GM21381 (cell line): ENCODE data around the gene ANKS1B.
"Not testable (repeated sequence)": the region's sequence is repeated elsewhere in the genome, so short reads cannot be mapped to it uniquely, and the experiment has no call there.

Source experiments
- ATAC-seq: cut with Tn5 transposase; IDR thresholded peaks from one replicate; pipeline ENCODE4 v1.9.1; 2021; ENCODE audit warnings: mild to moderate bottlenecking, moderate library complexity; ENCODE audit not compliant: unreplicated experiment

ANKS1B gene

DNA sequence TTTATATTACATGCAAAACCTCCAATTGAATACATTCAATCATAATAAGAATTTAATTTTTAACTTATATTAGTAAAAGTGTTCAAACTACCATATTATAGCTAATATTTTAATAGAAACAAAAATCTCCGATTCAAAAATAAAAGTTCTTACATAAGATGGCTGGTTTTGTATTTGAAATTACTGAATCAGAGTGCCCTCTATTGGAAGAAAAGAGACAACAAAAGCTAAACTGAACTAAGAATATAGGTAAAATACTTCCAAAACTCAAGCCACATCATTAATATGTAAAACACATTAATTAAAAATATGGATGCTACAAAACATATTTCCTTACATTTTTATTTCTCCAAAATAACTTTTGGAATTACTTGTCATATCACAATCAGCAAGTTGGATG lies 216.9 kb downstream of the ANKS1B start:
- ATAC-seq: no peak

DNA sequence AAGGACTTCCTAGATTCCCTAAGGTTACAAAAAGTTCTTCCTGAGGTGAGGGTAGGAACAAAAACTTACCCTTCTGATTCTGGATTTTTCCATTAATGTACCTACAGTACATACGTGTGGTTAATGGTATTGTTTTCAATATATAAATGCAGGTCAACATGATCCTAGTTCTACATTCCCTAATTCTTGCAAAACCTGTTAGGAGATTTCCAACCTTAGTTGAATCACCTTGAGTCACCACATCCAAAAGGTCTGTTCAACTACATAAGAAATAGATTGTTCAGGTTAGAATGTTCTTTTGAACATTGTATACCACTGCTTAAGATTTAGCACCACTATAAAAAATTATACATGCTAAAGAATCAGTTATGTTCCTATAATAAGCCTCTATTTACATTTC lies 218.3 kb downstream of the ANKS1B start:
- ATAC-seq: no peak

DNA sequence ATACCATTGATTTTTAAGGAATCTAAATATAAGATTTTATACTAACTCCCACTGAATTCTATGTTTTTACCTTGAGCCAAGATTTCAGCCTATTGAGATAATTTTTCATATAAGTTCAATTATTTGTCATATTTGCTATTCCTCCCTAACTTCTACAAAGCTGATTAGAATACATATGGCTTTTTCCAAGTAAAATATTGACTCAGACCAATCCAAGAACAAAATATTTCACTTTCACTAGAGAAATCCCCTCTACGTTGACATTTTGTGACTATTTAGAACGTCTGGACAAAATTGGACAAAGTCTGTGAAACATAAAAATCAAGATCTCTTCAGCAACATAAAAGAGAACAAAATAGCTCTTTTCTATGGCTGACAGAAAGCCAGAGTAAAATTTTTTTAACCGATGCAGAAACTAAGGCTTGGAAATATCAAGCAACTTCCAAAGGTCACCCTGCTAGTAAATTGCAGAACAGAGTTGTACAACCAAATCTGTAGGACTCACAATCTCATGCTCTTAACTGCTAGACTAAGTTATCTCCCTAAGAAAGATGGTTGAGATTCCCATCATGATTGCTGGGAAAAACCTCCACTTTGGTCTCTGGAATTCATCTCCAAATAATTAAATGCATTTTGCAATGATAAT lies 219.1 kb downstream of the ANKS1B start:
- no peak for ATAC-seq

DNA sequence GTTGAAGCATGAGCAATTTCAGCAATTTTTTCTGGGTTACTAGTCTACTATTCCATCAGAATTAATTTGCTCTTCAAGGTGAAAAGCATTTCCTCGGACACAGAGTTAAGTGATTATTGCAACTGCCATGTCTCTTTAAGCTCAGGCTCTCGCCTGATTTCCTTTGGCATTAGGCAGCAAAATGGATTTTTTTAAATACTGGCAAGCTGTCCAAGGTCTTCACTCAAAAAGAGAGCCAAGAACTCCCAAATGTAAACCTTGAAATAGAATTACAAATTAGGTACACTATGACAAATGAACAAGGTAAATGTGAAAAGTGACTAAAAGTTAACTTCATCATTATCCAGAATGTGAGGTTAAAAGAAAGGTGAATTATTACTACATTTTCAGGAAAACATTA lies 225.3 kb downstream of the ANKS1B start:
- ATAC-seq: no peak

DNA sequence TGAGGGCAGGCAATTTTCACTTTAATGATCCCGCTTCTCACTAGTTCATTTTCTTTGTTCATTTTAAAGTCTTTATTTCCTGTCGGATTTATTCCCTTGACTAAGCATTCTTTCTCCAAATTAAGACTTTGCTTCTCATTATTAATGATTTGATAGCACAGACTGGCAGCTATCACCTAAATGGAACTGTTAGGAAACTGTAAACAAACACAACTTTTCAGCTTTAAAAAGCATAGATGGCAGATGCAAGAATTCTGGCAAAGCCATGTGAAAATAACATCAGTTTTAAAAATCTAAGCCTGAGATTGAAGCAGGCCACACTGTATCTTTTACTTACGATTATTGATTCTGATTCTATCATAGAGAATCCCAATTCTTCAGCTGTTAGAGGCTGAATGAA lies 225.7 kb downstream of the ANKS1B start:
- no peak for ATAC-seq

DNA sequence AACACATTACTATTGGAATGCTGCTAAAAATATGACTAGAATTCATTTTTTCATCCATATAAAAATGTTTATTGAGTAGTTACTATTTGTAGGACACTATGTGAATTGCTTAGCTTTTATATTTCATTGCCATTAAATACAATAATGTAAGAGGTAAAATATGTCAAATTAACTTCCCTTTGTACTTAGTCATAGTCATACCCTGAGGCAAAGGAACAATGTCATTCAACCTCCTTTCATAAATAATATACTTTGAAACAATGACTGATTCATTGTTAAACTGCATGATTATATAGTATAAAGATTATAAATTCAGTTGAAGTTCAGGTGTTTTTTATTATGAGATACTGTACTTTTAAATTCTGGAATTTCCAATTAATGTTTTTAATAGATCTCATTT lies 232.0 kb downstream of the ANKS1B start:
- ATAC-seq: no peak

DNA sequence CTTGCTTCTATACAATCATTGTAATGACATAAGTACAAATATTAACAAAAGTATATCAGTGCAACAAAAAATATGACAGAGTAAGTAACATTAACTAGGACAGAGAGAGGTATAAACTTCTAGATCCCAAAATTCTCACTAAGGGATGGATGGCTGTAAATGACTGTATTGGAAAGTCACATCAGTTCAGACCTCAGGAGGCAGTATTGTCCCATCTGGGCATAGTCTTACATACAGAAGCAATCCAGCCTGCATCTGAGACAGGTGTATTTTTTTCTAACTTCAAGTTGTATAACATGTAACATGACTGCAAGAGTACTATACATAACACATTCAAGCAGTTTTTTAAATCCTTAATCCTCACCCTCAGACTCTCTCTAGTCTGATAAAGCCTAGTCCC lies 238.2 kb downstream of the ANKS1B start:
- ATAC-seq: no peak

DNA sequence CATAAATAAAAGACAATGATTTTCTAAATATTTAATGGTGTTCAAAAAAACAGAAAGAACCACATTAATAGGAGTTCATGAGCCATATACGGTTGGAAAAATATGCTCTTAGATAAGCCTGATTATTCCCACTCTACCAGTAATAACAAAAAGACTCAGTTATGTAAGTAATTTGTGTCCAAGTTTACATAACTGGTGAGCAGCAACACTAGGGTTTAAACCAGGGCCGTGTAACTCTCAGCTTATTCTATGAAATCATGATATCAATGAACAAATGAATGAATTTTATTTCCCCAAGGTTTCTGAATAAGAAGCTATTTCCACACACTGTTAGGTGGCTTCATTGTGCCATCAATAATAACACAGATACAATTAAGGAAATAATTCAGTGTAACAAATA lies 238.8 kb downstream of the ANKS1B start:
- no peak for ATAC-seq

DNA sequence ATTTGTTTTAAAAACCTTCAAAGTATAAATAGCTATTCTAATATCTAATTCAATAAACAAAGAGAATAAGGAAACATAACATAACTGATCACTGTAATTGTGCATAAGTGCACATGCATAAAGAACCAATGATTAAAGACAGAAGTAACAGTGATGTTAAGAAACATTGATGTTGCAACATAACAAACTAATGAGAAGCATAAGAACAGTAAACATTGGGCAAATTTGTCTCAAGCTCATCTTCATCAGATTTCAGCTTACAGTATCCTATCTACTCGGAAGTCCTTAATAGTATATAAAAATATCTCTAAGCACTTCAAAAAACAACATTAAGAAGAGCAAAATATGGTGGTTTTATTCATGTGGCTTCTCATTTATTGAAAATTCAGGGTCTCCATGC lies 239.6 kb downstream of the ANKS1B start:
- no peak for ATAC-seq

DNA sequence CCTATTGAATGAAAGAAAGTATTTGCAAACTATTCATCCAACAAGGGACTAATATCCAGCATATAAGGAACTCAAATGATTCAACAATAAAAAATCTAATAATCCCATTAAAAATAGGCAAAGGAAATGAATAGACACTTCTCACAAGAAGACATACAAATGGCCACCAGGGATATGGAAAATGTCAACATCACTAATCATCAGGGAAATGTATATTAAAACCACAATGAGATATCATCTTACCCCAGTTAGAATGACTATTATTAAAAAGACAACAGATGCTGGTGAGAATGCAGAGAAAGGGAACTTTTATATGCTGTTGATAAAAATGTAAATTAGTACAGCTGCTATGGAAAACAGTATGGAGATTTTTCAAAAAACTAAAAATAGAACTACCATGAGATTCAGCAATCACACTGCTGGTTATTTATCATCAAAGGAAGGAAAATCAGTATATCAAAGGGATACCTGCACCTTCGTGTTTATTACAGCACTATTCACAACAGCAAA lies 247.9 kb downstream of the ANKS1B start:
- no peak for ATAC-seq

DNA sequence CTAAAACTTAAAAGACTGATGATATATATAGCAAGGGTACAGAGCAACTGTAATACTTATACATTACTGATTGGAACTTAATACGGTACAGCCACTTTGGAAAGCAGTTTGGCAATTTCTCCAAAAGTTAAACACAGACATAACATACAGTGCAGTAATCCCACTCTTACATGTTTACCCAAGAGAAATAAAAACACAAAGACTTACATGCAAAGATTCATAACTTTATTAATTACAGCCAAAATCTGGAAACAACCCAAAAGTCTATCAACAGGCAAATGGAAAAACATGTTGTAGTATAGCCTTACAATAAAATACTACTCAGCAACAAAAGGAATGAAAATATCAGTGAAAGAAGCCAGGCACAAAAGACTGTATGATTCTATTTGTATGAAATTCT lies 252.6 kb downstream of the ANKS1B start:
- no peak for ATAC-seq

DNA sequence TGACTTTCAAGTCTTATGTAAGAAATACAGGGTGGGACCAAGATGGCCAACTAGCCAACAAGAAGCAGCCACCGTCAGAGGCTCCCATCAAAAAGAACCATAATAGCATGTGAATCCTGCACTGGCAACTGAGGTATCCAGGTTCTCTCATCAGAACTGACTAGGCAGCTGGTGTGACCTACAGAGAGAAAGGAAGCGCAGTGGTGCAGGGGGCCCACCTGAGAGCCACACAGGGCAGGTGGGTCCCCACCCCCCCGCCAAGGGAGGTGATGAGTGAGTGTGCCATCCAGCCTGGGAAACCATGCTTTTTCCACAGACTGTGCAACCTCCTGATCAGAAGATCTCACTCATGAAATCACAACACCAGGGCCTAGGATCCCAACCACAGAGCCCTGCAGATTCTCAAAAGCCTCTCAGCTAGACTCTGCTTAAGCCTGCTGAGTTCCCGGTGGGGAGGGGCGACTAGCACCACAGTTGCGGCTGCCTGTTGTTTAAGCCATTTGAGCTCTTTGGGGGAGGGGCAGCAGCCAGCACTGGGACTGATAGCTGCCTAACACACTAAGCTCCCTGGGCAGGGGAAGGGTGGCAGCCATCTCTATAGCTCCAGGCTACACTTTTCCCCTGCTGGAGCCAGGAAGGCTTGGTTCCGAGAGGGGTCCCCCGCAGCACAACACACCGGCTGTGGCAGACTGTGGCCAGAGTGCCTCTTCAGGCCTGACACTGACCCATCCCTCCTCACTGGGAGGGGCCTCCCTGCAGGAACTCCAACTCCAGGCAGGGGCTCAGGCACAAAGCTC lies 261.8 kb downstream of the ANKS1B start:
- ATAC-seq: no peak

DNA sequence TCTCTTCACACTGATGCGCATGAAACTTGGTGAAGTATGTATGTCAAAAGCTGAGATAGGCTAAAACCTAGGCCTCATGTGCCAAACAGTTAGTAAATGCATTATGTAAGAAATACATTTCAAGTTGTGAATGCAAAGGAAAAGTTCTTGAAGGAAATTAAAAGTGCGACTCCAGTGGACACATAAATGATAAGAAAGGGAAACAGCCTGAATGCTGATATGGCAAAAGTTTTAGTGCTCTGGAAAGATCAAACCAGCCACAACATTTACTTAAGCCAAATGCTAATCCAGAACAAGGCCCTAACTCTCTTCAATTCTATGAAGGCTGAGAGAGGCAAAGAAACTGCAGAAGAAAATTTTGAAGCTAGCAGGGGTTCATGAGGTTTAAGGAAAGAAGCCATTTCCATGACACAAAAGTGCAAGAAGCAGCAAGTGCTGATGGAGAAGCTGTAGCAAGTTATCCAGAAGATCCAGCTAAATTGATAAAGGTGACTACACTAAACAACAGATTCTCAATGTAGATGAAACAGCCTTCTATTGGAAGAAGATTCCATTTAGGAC lies 262.9 kb downstream of the ANKS1B start:
- ATAC-seq: no peak

DNA sequence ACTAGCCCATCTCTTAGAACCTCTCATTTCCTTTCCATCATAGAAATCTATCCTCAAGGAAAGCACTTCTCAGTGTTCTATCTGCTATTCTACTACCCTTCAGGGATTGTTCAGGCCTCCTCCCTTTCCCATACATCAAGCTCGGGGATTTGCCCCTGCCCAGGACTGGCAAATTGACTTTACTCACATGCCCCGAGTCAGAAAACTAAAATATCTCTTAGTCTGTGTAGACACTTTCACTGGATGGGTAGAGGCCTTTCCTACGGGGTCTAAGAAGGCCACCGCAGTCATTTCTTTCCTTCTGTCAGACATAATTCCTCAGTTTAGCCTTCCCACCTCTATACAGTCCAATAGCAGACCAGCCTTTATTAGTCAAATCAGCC lies 264.7 kb downstream of the ANKS1B start:
- ATAC-seq: not testable (repeated sequence)

DNA sequence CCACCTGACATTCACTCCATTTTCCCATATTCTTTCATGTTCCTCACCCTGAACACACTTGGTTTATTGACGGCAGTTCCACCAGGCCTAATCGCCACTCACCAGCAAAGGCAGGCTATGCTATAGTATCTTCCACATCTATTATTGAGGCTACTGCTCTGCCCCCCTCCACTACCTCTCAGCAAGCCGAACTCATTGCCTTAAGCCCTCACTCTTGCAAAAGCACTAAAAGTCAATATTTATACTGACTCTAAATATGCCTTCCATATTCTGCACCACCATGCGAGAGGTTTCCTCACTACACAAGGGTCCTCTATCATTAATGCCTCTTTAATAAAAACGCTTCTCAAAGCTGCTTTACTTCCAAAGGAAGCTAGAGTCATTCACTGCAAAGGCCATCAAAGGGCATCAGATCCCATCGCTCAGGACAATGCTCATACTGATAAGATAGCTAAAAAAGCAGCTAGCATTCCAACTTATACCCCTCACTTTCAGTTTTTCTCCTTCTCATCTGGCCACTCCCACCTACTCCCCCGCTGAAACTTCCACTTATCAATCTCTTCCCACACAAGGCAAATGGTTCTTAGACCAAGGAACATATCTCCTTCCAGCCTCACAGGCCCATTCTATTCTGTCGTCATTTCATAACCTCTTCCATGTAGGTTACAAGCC lies 265.2 kb downstream of the ANKS1B start:
- ATAC-seq: not testable (repeated sequence)

DNA sequence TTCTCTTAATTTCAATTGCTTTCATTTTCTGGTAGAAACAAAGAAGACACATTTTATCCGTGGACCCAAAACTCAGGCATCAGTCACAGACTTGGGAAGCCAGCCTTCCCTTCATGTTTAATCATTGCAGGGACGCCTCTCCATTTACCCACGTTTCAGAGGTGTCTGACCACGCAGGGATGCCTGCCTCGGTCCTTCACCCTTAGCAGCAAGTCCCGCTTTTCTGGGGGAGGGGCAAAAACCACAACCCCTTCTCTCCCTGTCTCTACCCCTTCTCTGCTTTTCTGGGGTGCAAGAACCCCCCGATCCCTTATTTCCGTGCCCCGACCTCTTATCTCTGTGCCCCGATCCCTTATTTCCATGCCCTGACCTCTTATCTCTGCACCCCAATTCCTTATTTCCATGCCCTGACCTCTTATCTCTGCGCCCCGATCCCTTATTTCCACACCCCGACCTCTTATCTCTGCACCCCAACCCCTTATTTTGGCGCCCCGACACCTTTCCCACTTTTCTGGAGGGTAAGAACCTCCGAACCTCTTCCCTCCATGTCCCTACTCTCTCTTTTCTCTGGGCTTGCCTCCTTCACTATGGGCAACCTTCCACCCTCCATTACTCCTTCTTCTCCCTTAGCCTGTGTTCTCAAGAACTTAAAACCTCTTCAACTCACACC lies 268.8 kb downstream of the ANKS1B start:
- ATAC-seq: not testable (repeated sequence)

DNA sequence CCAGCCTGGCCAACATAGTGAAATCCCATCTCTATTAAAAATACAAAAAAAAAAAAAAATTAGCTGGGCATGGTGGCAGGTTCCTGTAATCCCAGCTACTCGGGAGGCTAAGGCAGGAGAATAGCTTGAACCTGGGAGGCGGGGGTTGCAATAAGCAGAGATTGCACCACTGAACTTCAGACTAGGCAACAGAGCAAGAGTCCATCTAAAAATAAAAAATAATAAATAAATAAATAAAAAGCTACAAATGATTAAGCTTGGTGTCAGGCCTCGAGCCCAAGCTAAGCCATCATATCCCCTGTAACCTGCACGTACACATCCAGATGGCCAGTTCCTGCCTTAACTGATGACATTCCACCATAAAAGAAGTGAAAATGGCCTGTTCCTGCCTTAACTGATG lies 269.8 kb downstream of the ANKS1B start:
- ATAC-seq: not testable (repeated sequence)

DNA sequence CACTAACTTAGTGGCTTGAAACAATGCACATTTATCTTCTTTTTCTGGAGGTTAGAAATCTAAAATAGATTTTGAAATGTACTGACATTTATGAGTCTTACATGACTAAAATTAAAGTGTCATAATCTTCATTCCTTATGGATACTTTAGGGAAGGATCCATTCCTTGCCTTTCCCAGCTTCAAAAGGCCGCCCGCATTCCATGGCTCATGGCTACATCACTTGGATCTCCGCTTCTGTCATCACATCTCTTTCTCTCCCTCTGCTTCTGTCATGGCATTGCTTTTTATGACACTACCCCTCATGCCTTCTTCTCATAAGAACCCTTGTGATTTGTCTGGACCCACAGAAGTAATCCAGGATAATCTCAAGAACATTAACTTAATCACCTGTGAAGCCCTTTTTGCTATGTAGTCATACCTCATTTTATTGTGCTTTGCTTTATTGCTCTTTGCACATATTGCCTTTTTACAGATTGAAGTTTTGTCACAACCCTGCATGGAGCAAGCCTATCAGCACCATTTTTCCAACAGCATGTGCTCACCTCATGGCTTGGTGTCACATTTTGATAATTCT lies 270.7 kb downstream of the ANKS1B start:
- no peak for ATAC-seq

DNA sequence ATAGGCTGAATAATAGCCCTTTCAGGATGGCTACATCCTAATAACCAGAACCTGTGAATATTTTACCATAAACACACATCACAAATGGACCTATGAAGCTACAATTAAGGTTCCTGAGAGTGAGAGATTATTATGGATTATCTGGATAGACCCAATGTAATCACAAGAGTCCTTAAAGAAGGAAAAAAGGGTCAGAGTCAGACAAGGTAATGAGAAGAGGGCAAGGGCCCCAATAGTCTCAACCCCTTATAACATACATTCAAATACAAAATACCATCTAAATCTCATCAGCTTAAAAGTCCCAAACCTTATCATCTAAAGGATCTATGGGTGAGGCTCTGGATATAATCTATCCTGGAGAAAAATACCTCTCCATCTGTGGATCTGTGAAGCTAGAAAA lies 272.5 kb downstream of the ANKS1B start:
- no peak for ATAC-seq

DNA sequence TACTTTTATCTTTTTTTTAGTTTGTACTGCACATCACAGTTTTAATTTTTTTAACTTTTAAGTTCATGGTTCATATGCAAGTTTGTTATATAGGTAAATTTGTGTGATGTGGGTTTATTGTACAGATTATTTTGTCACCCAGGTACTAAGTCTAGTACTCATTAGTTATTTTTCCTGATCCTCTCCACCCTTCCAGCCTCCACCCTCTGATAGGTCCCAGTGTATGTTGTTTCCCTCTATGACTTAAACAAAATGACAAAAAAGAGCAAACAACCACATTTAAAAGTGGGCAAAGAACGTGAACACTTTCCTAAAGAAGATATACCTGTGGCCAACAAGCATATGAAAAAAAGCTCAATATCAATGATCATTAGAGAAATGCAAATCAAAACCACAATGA lies 273.5 kb downstream of the ANKS1B start:
- no peak for ATAC-seq

DNA sequence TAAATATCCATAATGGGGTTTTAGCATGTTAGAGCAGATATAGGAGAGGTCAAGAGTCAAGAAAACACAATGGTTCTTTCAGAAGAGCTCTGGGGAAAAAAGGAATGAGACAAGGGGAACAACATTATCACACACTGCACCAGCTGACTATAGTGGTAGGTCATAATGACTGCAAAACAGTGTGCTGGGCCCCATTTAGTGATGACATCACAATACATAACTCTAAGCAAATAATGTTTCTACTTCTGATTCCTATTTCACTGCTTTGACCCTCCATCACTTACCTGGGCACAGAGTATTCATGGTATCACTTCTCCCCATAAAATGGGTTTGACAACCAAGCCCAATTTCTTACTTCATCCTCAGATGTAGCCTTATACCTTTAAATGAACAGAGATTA lies 275.1 kb downstream of the ANKS1B start:
- no peak for ATAC-seq
